T-helper 2 cell treated with Interferon-gamma antibody and Interleukin-4, amounts not matched to agents 100 ng/mL and 5 ng/mL, for 36 hours (primary cell): ENCODE data around the gene UMAD1. TPM values are rescaled to one million over a fixed set of nuclear protein-coding genes. Genes with fewer than 3 reads are reported as not detected.
"Not testable (repeated sequence)": the region's sequence is repeated elsewhere in the genome, so short reads cannot be mapped to it uniquely, and the experiment has no call there.

Experiments
- intact Hi-C: fragments of 100-400 bp; cut with micrococcal nuclease; formaldehyde crosslinking; loops from one replicate; pipeline ENCODE4 v1.15.1; 2023
- total RNA-seq: library from RNA; stranded (reverse); gene quantifications from 2 replicates; pipeline ENCODE4 v1.2.3, GENCODE V29; 2022

UMAD1 gene
- total RNA-seq, 1 donor from 2014 or later: 14.0 TPM

- intact Hi-C loops: no loop called here
Observed at GRCh38 chr7:7651479-7651878, 10.9 kb downstream of the UMAD1 start.

- intact Hi-C loops: loop anchor here (1.0 kb wide), 1 partner anchor 13 kb away; the partner anchor contains the start of gene UMAD1
Observed at GRCh38 chr7:7652798-7653540, 12.4 kb downstream of the UMAD1 start.

- intact Hi-C loops: loop anchor here (1.0 kb wide), 1 partner anchor 13 kb away; the partner anchor contains the start of gene UMAD1
Observed at GRCh38 chr7:7653593-7654187, 13.1 kb downstream of the UMAD1 start.

- intact Hi-C loops: no loop called here
Observed at GRCh38 chr7:7654964-7655715, 14.6 kb downstream of the UMAD1 start.

- intact Hi-C loops: not testable (repeated sequence)
Observed at GRCh38 chr7:7656459-7656858, 15.9 kb downstream of the UMAD1 start.

GRCh38 chr7:7662527-7662926 is 22.0 kb downstream of the UMAD1 start:
- intact Hi-C loops: no loop called here

GRCh38 chr7:7664291-7664690 is 23.7 kb downstream of the UMAD1 start:
- intact Hi-C loops: no loop called here

GRCh38 chr7:7665031-7665430 is 24.5 kb downstream of the UMAD1 start:
- intact Hi-C loops: no loop called here

- intact Hi-C loops: no loop called here
Observed at GRCh38 chr7:7667187-7667586, 26.6 kb downstream of the UMAD1 start.

GRCh38 chr7:7668706-7669105 is 28.2 kb downstream of the UMAD1 start:
- intact Hi-C loops: no loop called here

GRCh38 chr7:7670490-7670889 is 29.9 kb downstream of the UMAD1 start:
- intact Hi-C loops: no loop called here

GRCh38 chr7:7671361-7671760 is 30.8 kb downstream of the UMAD1 start:
- intact Hi-C loops: no loop called here

GRCh38 chr7:7672545-7673239 is 32.1 kb downstream of the UMAD1 start:
- intact Hi-C loops: no loop called here

- intact Hi-C loops: no loop called here
Observed at GRCh38 chr7:7673240-7673550, 32.6 kb downstream of the UMAD1 start.

GRCh38 chr7:7675686-7676085 is 35.1 kb downstream of the UMAD1 start:
- intact Hi-C loops: loop anchor here (5.0 kb wide), 1 partner anchor 33 kb away; the partner anchor contains the start of gene UMAD1

GRCh38 chr7:7679640-7680039 is 39.1 kb downstream of the UMAD1 start:
- intact Hi-C loops: loop anchor here (2.0 to 5.0 kb wide), 4 partner anchors 37 to 617 kb away; partner anchors contain the start of genes GLCCI1 and UMAD1

- intact Hi-C loops: loop anchor here (1.0 to 2.0 kb wide), 6 partner anchors 81 to 615 kb away; partner anchors contain the start of gene GLCCI1
Observed at GRCh38 chr7:7681191-7681935, 40.8 kb downstream of the UMAD1 start.

GRCh38 chr7:7681936-7682329 is 41.4 kb downstream of the UMAD1 start:
- intact Hi-C loops: loop anchor here (1.0 to 2.0 kb wide), 6 partner anchors 80 to 615 kb away; partner anchors contain the start of gene GLCCI1

GRCh38 chr7:7682861-7683260 is 42.3 kb downstream of the UMAD1 start:
- intact Hi-C loops: no loop called here

GRCh38 chr7:7686811-7687508 is 46.4 kb downstream of the UMAD1 start:
- intact Hi-C loops: no loop called here
